HG03575 (cell line): Measurements from ENCODE around the gene ADH1A.
"Not testable (repeated sequence)": the region's sequence is repeated elsewhere in the genome, so short reads cannot be mapped to it uniquely, and the experiment has no call there.

Experiments
- ATAC-seq: cut with Tn5 transposase; IDR thresholded peaks from one replicate; pipeline ENCODE4 v1.9.1; 2021; ENCODE audit not compliant: unreplicated experiment, insufficient number of reproducible peaks, low FRiP score; ENCODE audit errors: extremely low read depth

Gene ADH1A

DNA sequence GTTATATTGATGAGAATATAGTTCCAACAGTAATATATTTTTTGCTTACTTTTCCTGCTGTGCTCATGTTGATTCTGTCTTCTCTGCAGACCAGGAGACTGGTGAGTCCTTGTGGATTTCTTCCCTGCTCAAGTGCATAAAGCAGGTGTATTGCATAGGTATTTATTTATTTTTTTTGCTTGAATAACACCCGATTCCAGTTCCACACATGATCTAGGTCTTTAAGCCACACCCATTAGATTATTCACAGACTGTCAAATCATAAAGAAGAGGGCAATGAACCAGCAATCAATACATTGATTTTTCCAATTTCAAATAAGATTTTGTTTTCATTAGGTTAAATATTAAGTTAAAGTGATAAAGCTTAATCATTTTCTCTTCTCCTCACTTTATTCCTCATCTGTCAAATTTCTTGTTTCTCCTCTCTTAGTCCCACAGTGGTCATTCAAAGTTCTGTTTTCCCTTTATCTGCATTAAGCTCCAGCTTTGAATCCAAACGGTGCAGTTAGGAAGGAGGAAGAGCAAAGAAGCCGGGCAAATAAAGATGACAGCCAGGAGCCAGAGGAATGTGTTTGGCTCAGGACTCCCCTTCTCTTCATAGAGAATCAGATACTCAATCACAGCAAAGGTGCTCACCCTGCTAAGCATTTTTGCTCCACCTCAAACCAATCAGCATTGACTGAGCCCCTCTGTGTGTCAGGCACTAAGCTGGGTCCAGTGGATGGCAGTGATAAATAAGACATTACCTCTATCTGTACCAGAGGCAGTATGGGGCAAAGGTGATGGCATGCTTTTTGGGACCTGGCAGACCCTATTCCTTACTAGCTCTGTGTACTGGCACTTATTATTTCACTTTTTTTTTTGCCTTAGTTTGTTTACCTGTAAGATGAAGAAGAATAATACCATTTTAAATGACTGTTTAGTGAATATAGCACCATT is at the start of gene ADH1A:
ADH1A (minus strand) TSS at position 138 of the 939 bp plus-strand sequence; CDS start at position 67, 71 bp downstream.
- ATAC-seq, result no peak

DNA sequence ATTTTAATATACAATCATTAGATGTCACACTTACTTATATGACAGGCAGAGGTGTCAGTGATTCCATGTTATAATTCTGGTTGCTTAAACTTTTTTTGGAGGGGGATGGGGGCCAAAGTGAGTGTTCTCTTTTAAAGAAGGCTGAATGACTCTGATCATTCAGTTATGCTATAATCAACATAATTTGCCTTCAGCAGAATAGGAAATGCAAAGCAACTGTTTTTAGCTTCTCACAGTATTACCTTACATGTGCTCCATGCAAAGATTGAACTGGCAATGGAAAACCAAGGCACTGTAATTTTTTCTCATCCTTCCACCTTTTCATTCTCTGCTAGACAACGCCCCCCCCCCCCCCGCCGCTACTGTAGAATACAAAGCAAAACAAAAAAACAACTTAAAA is 48.4 kb upstream of the ADH1A start:
- ATAC-seq, result no peak

DNA sequence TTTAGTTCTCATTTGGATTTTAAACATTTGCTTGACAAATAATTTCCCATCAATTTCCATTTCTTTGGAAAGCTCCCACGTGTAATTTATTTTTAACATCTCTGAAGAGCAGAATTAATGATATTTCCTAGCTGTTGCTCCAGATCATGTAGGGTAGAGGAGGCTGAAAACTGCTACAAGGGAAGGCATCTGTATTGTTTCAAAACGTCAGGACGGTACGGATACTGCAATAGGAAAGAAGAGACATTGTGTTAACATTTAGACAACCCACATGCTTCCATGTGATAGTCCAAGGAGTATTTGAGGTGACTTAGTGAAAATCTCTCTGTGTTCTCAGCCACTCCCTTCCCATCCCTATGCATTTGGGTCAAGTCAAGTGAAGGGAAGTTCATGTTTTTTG is 45.8 kb upstream of the ADH1A start:
- ATAC-seq, result no peak

DNA sequence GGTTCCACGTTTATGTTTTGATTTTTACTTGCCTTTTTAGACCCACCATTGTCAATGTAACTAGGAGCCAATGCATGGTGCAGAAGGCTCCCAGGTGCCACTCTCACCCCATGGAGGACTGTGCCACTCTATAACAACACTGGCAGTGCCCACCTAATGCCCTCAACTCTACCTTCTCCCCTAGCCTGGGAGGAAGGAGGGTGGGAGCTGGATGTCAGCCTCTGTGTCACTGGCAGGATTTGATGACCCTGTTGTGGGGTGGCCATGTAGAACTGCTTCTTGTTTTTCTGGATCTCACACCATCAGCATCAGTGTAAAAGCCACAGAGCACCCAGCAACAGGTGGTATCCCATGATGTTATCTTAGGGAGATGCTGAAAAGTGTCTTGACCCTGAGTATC is 44.1 kb upstream of the ADH1A start:
- ATAC-seq, result no peak

DNA sequence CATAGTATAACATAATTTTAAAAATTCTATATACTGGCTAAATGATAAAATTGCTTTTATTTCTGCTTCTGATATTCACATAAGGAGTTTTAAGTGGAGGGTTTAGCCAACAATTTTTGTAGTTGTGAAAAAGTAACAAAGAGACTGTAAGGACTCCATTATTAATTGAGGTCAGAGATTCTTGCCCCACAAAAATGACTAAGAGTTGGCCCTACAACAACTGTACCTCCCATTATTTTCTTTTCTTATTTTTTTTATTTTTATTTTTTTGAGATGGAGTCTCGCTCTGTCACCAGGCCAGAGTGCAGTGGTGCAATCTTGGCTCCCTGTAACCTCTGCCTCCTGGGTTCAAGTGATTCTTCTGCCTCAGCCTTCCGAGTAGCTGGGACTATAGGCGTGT is 39.9 kb upstream of the ADH1A start:
- no peak for ATAC-seq

DNA sequence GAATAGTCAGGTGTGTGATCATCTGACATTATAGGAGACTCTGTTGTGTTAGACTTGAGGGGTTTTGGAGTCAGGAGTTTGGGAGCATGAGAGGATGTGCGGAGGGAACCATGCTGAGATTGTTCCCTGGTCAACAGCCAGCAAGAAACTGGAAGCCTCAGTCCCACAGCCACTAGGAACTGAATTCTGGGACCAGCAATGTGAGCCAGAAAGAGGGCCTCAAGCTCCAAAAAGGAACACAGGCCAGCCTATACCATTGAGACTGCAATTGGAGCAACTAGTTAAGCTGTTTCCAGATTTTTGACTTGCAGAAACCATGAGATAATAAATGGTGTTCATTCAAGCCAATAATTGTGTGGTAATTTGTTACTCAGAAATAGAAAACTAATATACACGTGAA is 39.1 kb upstream of the ADH1A start:
- ATAC-seq, result no peak

DNA sequence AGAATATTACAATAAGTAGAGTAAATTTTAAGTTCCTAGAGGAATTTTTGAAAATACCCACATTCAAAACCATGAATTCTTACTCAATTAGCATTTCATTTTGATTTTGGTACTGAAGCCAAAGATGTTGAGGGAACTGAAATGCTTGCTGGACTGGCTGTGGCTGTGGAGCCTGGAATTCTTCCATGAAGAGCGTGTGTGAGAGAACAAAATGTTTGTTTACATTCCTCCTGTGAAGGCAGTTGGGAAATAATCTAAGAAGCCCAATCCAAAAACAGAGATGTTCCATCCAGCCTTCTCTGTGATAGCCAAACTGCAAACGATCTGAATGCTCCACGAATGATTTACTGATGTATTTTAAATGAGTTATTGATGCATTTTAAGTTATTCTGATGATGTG is 34.2 kb upstream of the ADH1A start:
- ATAC-seq, result no peak

DNA sequence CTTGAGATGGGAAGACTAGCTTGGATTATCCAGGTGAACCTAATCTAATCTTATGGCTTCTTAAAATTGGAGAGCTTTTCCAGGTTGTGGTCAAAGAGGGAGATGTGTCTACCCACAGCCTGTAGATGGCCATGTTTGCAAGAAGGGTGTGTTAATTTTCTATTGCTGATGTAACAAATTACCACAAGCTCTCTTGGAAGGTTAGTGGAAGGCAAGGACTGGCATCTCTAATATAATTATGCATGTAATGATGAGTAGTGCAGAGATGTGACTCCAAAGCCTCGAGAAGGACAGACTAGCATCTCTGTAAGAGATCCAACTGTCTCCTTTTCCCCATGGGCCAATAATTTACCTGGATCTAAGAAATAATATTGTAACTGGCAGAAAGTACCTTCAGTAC is 33.6 kb upstream of the ADH1A start:
- ATAC-seq, result no peak

DNA sequence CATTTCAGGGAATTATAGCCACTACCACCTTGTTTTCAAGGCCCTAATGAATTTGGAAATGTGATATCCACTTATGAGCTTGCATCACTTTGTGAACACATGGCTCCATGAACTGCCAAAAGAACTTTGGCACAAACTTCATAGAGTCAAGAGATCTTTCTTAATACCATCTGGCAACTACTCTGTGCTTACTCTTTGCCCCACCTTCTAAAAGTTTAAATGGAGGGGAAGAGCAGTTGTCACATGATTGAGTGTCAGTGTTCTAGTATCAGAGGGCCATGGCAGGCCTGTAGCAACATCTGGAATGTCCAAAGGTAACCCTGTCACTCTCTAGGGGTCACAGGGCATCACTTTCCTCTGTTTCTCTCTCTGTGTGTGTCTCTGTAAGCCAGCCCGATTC is 33.0 kb upstream of the ADH1A start:
- ATAC-seq, result no peak

DNA sequence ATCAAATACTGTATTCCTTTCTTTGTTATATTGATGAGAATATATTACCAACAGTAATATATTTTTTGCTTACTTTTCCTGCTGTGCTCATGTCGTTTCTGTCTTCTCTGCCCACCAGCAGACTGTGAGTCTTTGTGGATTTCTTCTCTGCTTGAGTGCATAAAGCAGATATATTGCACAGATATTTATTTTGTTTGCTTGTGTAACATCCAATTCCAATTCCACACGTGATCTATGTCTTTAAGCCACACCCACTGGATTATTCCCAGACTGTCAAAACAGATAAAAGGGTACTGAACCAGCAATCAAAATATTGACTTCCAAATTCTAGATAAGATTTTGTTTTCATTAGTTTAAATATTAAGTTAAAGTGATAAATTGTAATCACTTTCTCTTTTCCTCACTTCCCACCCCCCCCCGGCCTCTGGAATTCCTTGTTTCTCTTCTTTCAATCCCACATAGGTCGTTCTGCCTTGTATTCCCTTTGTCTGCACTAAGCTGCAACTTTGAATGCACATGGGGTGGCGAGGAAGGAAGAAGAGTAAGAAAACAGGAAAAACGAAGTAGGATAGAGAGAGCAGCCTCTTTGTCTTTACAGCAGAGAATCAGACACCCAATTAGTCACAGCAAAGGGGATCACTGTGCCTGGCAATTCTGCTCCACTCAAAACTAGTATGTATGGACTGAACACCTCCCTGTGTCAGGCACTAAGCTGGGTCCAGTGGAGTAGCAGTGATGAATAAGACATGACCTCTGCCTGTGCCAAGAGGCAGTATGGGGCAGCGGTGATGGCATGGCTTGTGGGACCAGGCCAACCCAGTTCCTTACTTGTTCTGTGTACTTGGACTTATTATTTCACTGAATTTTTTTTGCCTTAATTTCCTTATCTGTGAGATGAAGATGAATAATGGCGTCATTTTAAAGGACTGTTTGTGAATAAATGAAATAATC is 30.7 kb upstream of the ADH1A start, which contains the start of gene ADH1B:
ADH1B (minus strand) TSS at position 161 of the 951 bp plus-strand sequence; CDS start at position 91, 70 bp downstream.
- no peak for ATAC-seq

DNA sequence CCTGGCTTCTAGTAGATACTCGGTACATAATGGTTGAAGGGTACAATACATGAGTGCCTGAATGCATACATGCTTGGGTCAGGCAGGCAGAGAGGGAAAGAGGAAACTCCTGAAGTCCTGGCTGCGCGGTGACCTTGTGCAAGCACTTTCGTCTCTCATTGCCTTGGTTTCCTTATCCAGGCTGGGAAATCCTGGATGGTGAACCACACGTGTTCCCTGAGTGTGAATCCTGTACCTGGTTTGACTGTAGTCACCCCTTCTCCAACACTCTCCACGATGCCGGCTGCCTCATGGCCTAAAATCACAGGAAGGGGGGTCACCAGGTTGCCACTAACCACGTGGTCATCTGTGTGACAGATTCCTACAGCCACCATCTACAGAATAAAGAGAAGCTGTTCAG is 27.0 kb upstream of the ADH1A start:
- ATAC-seq, result not testable (repeated sequence)

DNA sequence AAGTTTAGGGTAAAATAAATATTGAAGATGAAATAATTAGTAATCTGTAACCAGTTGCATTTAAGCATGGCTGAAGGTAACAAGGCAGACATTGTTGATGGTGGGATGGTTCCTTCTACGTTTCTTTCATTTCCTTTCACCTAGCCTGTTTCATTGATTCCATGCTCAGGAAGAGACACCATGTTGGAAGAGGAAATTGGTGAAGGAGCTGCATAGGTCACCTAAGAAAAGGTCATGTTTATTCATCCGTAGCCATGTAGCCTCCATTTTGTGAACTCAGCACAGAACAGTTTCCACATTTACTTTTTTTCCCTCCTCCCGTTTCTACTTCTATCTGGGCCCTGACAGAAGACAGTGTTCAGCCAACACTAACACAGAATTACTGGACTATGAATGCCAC is 26.6 kb upstream of the ADH1A start:
- no peak for ATAC-seq

DNA sequence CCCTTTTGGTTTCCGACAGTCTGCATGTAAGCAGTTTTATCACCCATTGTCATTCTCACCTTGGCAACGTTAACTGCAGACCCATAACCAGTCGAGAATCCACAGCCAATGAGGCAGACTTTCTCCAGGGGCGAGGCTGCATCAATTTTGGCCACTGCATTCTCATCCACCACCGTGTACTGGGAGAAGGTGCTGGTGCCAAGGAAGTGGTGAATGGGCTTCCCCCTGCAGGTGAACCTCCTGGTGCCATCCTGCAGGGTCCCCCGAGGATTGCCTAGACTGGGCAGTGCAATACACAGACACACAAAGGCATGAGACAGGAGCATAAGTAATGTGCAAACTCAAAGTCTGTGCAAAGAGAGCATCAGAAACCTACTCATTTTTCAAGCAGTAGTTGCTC is 25.1 kb upstream of the ADH1A start:
- no peak for ATAC-seq

DNA sequence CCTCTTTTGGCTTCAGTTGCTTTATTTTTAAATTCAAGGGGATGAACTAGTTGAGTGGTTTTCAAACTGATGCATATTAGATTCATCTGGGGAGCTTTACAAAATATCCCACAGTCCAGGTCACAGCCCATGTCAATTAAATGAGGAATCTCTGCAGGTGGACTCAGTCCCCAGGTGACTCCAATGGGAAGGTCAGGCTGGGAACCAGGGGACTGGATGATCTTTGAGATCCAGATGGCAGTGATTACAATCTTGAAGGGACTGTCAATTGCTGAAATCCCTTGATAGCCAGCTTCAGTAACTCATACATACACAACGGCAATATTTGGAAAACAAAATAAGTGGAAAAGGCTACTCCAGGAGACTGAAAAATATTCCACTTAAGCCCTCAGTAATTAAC is 23.4 kb upstream of the ADH1A start:
- no peak for ATAC-seq

DNA sequence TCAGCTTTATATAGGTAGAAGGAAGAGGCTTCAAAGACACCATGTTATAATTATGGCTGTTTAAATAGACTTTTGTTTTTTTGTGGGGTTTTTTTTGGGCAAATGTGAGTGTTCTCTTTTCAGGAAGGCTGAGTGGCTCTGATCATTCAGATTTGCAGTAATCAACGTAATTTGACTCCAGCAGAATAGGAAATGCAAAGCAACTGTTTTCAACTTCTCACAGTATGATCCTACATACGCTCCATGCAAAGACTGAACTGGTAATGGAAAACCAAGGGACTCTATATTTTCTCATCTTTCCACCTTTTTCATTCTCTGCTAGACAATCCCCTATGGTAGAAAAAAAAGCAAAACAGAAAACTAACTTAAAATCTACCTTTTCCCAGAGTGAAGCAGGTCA is 19.6 kb upstream of the ADH1A start:
- ATAC-seq, result no peak

DNA sequence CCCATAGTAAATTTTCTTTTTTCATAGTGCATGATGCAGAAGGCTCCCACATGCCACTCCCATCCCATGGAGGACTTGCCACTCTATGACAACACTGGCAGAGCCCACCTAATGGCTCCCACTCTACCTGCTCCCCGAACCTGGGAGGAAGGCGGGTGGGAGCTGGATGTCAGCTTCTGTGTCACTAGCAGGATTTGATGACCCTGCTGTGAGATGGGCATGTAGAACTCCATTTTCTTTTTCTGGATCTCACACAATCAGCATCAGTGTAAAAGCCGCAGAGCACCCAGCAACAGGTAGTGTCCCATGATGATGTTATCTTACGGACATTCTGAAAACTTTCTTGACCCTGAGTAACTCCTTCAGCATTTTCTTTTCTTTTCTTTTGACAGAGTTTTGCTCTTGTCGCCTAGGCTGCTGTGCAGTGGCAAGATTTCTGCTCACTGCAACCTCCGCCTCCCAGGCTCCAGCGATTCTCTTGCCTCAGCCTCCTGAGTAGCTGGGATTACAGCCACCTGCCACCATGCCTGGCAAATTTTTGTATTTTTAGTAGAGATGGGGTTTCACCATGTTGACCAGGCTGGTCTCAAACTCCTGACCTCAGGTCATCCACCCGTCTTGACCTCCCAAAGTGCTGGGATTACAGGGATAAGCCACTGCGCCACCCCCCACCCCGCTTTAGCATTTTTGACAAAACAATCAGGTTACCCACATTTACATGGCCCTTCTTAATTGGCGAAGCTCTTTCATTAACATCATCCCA is 15.0 kb upstream of the ADH1A start:
- ATAC-seq, result no peak

DNA sequence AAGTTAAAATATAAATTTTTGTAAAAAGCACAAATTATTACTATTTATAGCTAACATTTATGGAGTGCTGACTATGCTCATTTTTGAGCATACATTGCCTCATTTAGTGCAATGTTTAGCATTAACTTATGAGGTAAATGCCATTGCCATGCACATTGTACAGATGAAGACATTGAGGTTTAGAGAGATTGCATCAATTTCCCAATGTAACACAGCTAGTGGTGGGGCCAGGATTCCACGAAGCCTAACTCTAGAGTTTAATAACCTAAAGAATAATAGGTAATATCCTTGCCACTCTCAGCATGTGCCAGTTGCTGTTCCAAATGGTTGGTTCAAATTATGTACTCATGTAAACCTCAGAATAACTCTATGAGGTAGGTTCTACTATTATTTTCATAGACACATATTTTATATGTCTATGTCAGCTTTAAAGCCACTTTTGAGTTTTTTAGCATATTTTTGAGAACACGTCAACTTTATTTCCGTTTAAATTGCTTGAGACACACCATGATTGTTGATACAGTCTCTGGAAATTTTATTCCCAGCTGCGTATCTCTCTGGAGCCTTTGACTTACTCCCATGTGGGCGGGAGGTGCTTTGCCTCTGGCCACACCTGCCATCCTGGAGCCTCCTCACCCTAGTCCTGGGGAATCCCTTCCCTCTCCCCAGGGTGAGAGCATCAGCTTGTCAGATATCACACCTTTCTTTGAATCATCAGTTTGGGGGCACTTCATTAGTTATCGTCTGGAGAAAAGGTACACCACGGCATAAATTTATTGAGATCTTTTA is 10.8 kb upstream of the ADH1A start:
- no peak for ATAC-seq

DNA sequence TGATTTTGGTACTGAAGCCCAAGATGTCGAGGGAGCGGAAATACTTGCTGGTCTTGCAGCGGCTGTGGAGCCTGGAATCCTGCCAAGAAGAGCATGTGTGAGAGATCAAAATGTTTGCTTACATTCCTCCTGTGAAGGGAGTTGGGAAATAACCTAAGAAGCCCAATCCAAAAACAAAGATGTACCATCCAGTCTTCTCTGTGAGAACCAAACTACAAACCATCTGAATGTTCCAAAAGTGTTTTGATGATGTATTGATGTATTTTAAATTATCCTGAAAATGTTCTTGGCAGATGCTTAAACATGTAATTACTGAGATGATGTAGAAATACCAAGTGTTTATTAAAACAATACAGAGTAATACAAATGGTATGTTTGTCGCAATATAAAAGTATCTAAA is 10.1 kb upstream of the ADH1A start:
- no peak for ATAC-seq
